Tibial nerve (tissue), 4 donors: Measurements from ENCODE around the gene DENND2A. TPM values are rescaled to one million over a fixed set of nuclear protein-coding genes. Genes with fewer than 3 reads are reported as not detected.

ENCODE experiments used
- DNase-seq, 2 donors: peaks; one replicate each; pipeline ENCODE4 v3.0.0-alpha.2; 2019; ENCODE audit warnings: low spot score in 2 of 2
- H3K27ac ChIP-seq, 4 donors: fragments of 200-600 bp; sonication (generic) in 3 of 4; one replicate each; pipeline ENCODE4 v1.5.1; 2017 to 2019; ENCODE audit warnings: mild to moderate bottlenecking in 1 of 4
- H3K27me3 ChIP-seq, 2 donors: fragments of 200-600 bp; sonication (generic) in 1 of 2; one replicate each; pipeline versions ENCODE4 v1.5.1 to v1.6.0; 2017 to 2019
- H3K36me3 ChIP-seq, 3 donors: fragments of 200-600 bp; sonication (generic); one replicate each; pipeline ENCODE4 v1.5.1; 2018 to 2019
- H3K4me1 ChIP-seq, 4 donors: fragments of 200-600 bp; sonication (generic) in 3 of 4; one replicate each; pipeline ENCODE4 v1.5.1; 2017 to 2019
- H3K4me3 ChIP-seq, 4 donors: fragments of 200-600 bp; sonication (generic) in 3 of 4; one replicate each; pipeline ENCODE4 v1.5.1; 2017 to 2019; ENCODE audit warnings: mild to moderate bottlenecking in 1 of 4, moderate library complexity in 1 of 4
- H3K9me3 ChIP-seq, 4 donors: fragments of 200-600 bp; sonication (generic) in 3 of 4; one replicate each; pipeline ENCODE4 v1.5.1; 2017 to 2019
- CTCF ChIP-seq, 5 experiments: fragments of 200-600 bp in 3 of 5; fragments of 450-650 bp in 2 of 5; sonication (generic) in 3 of 5; IDR thresholded peaks; one replicate each; pipeline ENCODE4 v1.5.1; 2016 to 2019; ENCODE audit warnings: antibody characterized with exemption in 5 of 5, mild to moderate bottlenecking in 3 of 5, moderate library complexity in 2 of 5
- EP300 ChIP-seq, 2 donors: sonication (generic); formaldehyde crosslinking; IDR thresholded peaks; one replicate each; pipeline ENCODE4 v1.6.1; 2017; ENCODE audit warnings: antibody characterized with exemption in 2 of 2, mild to moderate bottlenecking in 1 of 2
- POLR2A ChIP-seq, 2 donors: fragments of 450-650 bp; IDR thresholded peaks; one replicate each; pipeline ENCODE4 v1.6.1; 2017; ENCODE audit warnings: antibody characterized with exemption in 2 of 2, mild to moderate bottlenecking in 2 of 2, moderate library complexity in 2 of 2
- WGBS, 2 donors: methylation state at CpG; one replicate each; pipeline ENCODE4 v1.1.5; 2018; 5-methylcytosine and 5-hydroxymethylcytosine counted together
- small RNA-seq: library from RNA; depleted of rRNA; stranded (forward); fragments of <200 nt; gene quantifications from one replicate; pipeline ENCODE3, GENCODE V24; 2016
- total RNA-seq, 4 donors: library from RNA; depleted of rRNA; stranded (reverse); fragments of >200 nt; gene quantifications; one replicate each; pipeline ENCODE4 v1.1.0, GENCODE V29; 2016

The DENND2A gene
- total RNA-seq, 4 donors from 2014 or later = 18.3 to 28.0 (median 24.2) TPM

- 70 to 85% methylated on average over 11 of the region's 11 CpGs for WGBS, 2 donors
- Histone ChIP-seq H3K9me3 (no peaks in the 10 kb centered on the region), H3K4me1 (peaks cover 0 to 32% (median 16%) of the 10 kb centered on the region in 4 donors), H3K36me3 (no peaks in the 10 kb centered on the region), H3K4me3 (no peak overlapping the region), H3K27me3 (no peaks in the 10 kb centered on the region), H3K27ac (peak overlapping the region in 1 of 4 donors; percentile 94)
- TF ChIP-seq EP300 (IDR thresholded peaks at IDR 0.05) (no peak), POLR2A (IDR thresholded peaks at IDR 0.05) (no peak), CTCF (IDR thresholded peaks at IDR 0.05) (no peak)
- DNase-seq = no peak
Observed at GRCh38 chr7:140476698-140477261, 163.8 kb downstream of the DENND2A start.

- 48 to 51% methylated on average over 2 of the region's 2 CpGs for WGBS, 2 donors
- peaks cover 0 to 9% (median 0%) of the 10 kb centered on the region in 3 donors for H3K36me3 ChIP-seq
- H3K4me3 ChIP-seq = no peak overlapping the region
- peaks cover 0 to 32% (median 16%) of the 10 kb centered on the region in 4 donors for H3K4me1 ChIP-seq
- H3K9me3 ChIP-seq = no peaks in the 10 kb centered on the region
- DNase-seq = peak in 1 of 2 donors; percentile 63
- TF ChIP-seq CTCF (IDR thresholded peaks at IDR 0.05) (peak; percentile 16 to 50 (median 49)), EP300 (IDR thresholded peaks at IDR 0.05) (no peak)
- H3K27me3 ChIP-seq = no peaks in the 10 kb centered on the region
- no peak overlapping the region for H3K27ac ChIP-seq
Observed at GRCh38 chr7:140475747-140476333, 164.8 kb downstream of the DENND2A start.

Small RNA genes lying within 50 kb of the gene (small RNA-seq; reads per million reads assigned to genes)
- gene RF00019 = not detected
- gene RN7SL771P = not detected

Other genes starting within 250 kb of the DENND2A start
- 10 to 100 TPM; 39.5 to 69.9 (median 51.7) TPM for gene SLC37A3, start 242.3 kb downstream of the DENND2A start, total RNA-seq
- gene RAB19, start 236.8 kb downstream of the DENND2A start, total RNA-seq = not detected
- gene MKRN1, start 161.3 kb downstream of the DENND2A start, total RNA-seq = 10 to 100 TPM; 45.9 to 75.7 (median 60.0) TPM
- 10 to 100 TPM; 20.7 to 34.5 (median 26.7) TPM for gene ADCK2, start 32.1 kb upstream of the DENND2A start, total RNA-seq
- 100 to 1,000 TPM; 122 to 288 (median 162) TPM for gene NDUFB2, start 55.9 kb upstream of the DENND2A start, total RNA-seq